ENCODE results near the gene PTAFR.

The PTAFR gene

GRCh38 chr1:28178690-28179485 is 2.4 kb upstream of the PTAFR start:
- in situ Hi-C loops (cut with MboI; ENCODE audit: low sequenced_read_pairs) = no loop called here

- in situ Hi-C loops (cut with MboI; ENCODE audit: low sequenced_read_pairs) = no loop called here
Measured at GRCh38 chr1:28175955-28176485, 470 bp downstream of the PTAFR start.

- in situ Hi-C loops (cut with MboI; ENCODE audit: low sequenced_read_pairs) = no loop called here
Measured at GRCh38 chr1:28173980-28174297, 2.6 kb downstream of the PTAFR start.

- in situ Hi-C loops (cut with MboI; ENCODE audit: low sequenced_read_pairs) = no loop called here
Measured at GRCh38 chr1:28173151-28173979, 3.1 kb downstream of the PTAFR start.

GRCh38 chr1:28172713-28173150 is 3.8 kb downstream of the PTAFR start:
- in situ Hi-C loops (cut with MboI; ENCODE audit: low sequenced_read_pairs) = no loop called here

- in situ Hi-C loops (cut with MboI; ENCODE audit: low sequenced_read_pairs) = no loop called here
Measured at GRCh38 chr1:28171246-28171645, 5.2 kb downstream of the PTAFR start.

- in situ Hi-C loops (cut with MboI; ENCODE audit: low sequenced_read_pairs) = no loop called here
Measured at GRCh38 chr1:28170001-28170596, 6.4 kb downstream of the PTAFR start.

GRCh38 chr1:28163496-28164161 is 12.9 kb downstream of the PTAFR start:
- in situ Hi-C loops (cut with MboI; ENCODE audit: low sequenced_read_pairs) = no loop called here

- in situ Hi-C loops (cut with MboI; ENCODE audit: low sequenced_read_pairs) = no loop called here
Measured at GRCh38 chr1:28162151-28162550, 14.3 kb downstream of the PTAFR start.

GRCh38 chr1:28161751-28162150 is 14.7 kb downstream of the PTAFR start:
- in situ Hi-C loops (cut with MboI; ENCODE audit: low sequenced_read_pairs) = no loop called here

- in situ Hi-C loops (cut with MboI; ENCODE audit: low sequenced_read_pairs) = no loop called here
Measured at GRCh38 chr1:28160782-28161266, 15.7 kb downstream of the PTAFR start.

- in situ Hi-C loops (cut with MboI; ENCODE audit: low sequenced_read_pairs) = no loop called here
Measured at GRCh38 chr1:28159680-28160079, 16.8 kb downstream of the PTAFR start.

- in situ Hi-C loops (cut with MboI; ENCODE audit: low sequenced_read_pairs) = no loop called here
Measured at GRCh38 chr1:28159243-28159642, 17.2 kb downstream of the PTAFR start.

- in situ Hi-C loops (cut with MboI; ENCODE audit: low sequenced_read_pairs) = no loop called here
Measured at GRCh38 chr1:28157894-28158293, 18.6 kb downstream of the PTAFR start.

- in situ Hi-C loops (cut with MboI; ENCODE audit: low sequenced_read_pairs) = no loop called here
Measured at GRCh38 chr1:28156821-28157220, 19.7 kb downstream of the PTAFR start.

- in situ Hi-C loops (cut with MboI; ENCODE audit: low sequenced_read_pairs) = no loop called here
Measured at GRCh38 chr1:28155628-28156027, 20.9 kb downstream of the PTAFR start.

GRCh38 chr1:28154078-28154594 is 22.4 kb downstream of the PTAFR start:
- in situ Hi-C loops (cut with MboI; ENCODE audit: low sequenced_read_pairs) = no loop called here

- in situ Hi-C loops (cut with MboI; ENCODE audit: low sequenced_read_pairs) = no loop called here
Measured at GRCh38 chr1:28150125-28150780, 26.2 kb downstream of the PTAFR start.

GRCh38 chr1:28148880-28149195 is 27.7 kb downstream of the PTAFR start:
- in situ Hi-C loops (cut with MboI; ENCODE audit: low sequenced_read_pairs) = no loop called here
